ENCODE data around the gene SPIN1.

SPIN1 gene

GRCh38 chr9:88355166-88355565, 33.1 kb upstream of the SPIN1 start:
- peak; percentile 75 for TF ChIP-seq USF1 (IDR thresholded peaks at IDR 0.05)
- TF ChIP-seq EP300 (IDR thresholded peaks at IDR 0.05; ENCODE audit: borderline replicate concordance): no peak

- TF ChIP-seq EP300 (IDR thresholded peaks at IDR 0.05; ENCODE audit: borderline replicate concordance): no peak
- no peak for TF ChIP-seq TEAD4 (IDR thresholded peaks at IDR 0.05)
- no peak for TF ChIP-seq NFIC (IDR thresholded peaks at IDR 0.05)
- TF ChIP-seq CEBPB (IDR thresholded peaks at IDR 0.05): no peak
- no peak for TF ChIP-seq MAX (IDR thresholded peaks at IDR 0.05)
- TF ChIP-seq YY1 (IDR thresholded peaks at IDR 0.05; ENCODE audit: low read depth): no peak
- TF ChIP-seq RAD21 (IDR thresholded peaks at IDR 0.05; ENCODE audit: low read depth): no peak
- TF ChIP-seq USF1 (IDR thresholded peaks at IDR 0.05): no peak
- TF ChIP-seq CREB1 (IDR thresholded peaks at IDR 0.05; ENCODE audit: low read depth): no peak
- TF ChIP-seq TAF1 (IDR thresholded peaks at IDR 0.05; ENCODE audit: low read depth): no peak
- TF ChIP-seq EGR1 (IDR thresholded peaks at IDR 0.05): no peak
- no peak for TF ChIP-seq REST (IDR thresholded peaks at IDR 0.05; ENCODE audit: low read depth)
- TF ChIP-seq FOXM1 (IDR thresholded peaks at IDR 0.05; ENCODE audit: borderline replicate concordance, low read depth): no peak
- TF ChIP-seq ZBTB7A (IDR thresholded peaks at IDR 0.05; ENCODE audit: low read depth): no peak
- no peak for TF ChIP-seq TCF12 (IDR thresholded peaks at IDR 0.05; ENCODE audit: low read depth)
Measured at GRCh38 chr9:88358723-88359122, 29.5 kb upstream of the SPIN1 start.

GRCh38 chr9:88359974-88360373, 28.3 kb upstream of the SPIN1 start:
- TF ChIP-seq EGR1 (IDR thresholded peaks at IDR 0.05): no peak
- TF ChIP-seq USF1 (IDR thresholded peaks at IDR 0.05): no peak
- TF ChIP-seq TCF12 (IDR thresholded peaks at IDR 0.05; ENCODE audit: low read depth): no peak
- no peak for TF ChIP-seq TAF1 (IDR thresholded peaks at IDR 0.05; ENCODE audit: low read depth)
- TF ChIP-seq CREB1 (IDR thresholded peaks at IDR 0.05; ENCODE audit: low read depth): no peak

GRCh38 chr9:88362681-88363080, 25.6 kb upstream of the SPIN1 start:
- TF ChIP-seq TAF1 (IDR thresholded peaks at IDR 0.05; ENCODE audit: low read depth) (no peak), CREB1 (IDR thresholded peaks at IDR 0.05; ENCODE audit: low read depth) (no peak), EP300 (IDR thresholded peaks at IDR 0.05; ENCODE audit: borderline replicate concordance) (no peak), NFIC (IDR thresholded peaks at IDR 0.05) (no peak), MAX (IDR thresholded peaks at IDR 0.05) (no peak), EGR1 (IDR thresholded peaks at IDR 0.05) (no peak), TCF12 (IDR thresholded peaks at IDR 0.05; ENCODE audit: low read depth) (no peak), ZBTB7A (IDR thresholded peaks at IDR 0.05; ENCODE audit: low read depth) (no peak), USF1 (IDR thresholded peaks at IDR 0.05) (no peak), REST (IDR thresholded peaks at IDR 0.05; ENCODE audit: low read depth) (no peak), YY1 (IDR thresholded peaks at IDR 0.05; ENCODE audit: low read depth) (no peak), RAD21 (IDR thresholded peaks at IDR 0.05; ENCODE audit: low read depth) (no peak)

GRCh38 chr9:88363661-88364060, 24.6 kb upstream of the SPIN1 start:
- TF ChIP-seq CREB1 (IDR thresholded peaks at IDR 0.05; ENCODE audit: low read depth) (no peak), MAX (IDR thresholded peaks at IDR 0.05) (no peak), ZBTB7A (IDR thresholded peaks at IDR 0.05; ENCODE audit: low read depth) (no peak), EP300 (IDR thresholded peaks at IDR 0.05; ENCODE audit: borderline replicate concordance) (no peak), USF1 (IDR thresholded peaks at IDR 0.05) (no peak), TCF12 (IDR thresholded peaks at IDR 0.05; ENCODE audit: low read depth) (no peak), REST (IDR thresholded peaks at IDR 0.05; ENCODE audit: low read depth) (no peak), NFIC (IDR thresholded peaks at IDR 0.05) (no peak), FOXM1 (IDR thresholded peaks at IDR 0.05; ENCODE audit: borderline replicate concordance, low read depth) (no peak), TAF1 (IDR thresholded peaks at IDR 0.05; ENCODE audit: low read depth) (no peak), EGR1 (IDR thresholded peaks at IDR 0.05) (no peak)
